H9 (cell line): Measurements from ENCODE around the gene TMA7B. TPM values are rescaled to one million over a fixed set of nuclear protein-coding genes. Genes with fewer than 3 reads are reported as not detected.

Experiments
- DNase-seq: peaks from one replicate; pipeline ENCODE4 v3.0.0-alpha.2; 2017
- H2AFZ ChIP-seq: one replicate; pipeline ENCODE4 v1.6.1; 2013; ENCODE audit warnings: mild to moderate bottlenecking, low read length, control low read depth, moderate library complexity
- H2AK5ac ChIP-seq: 2 replicates; pipeline ENCODE4 v1.6.1; 2013; ENCODE audit warnings: low read length, control low read depth, mixed read lengths; ENCODE audit not compliant: insufficient read length
- H2BK120ac ChIP-seq: one replicate; pipeline ENCODE4 v1.6.1; 2013; ENCODE audit warnings: low read depth, mild to moderate bottlenecking, low read length, control low read depth, inconsistent platforms; ENCODE audit not compliant: poor library complexity, severe bottlenecking
- H2BK12ac ChIP-seq: 2 replicates; pipeline ENCODE4 v1.6.1; 2013; ENCODE audit warnings: low read length, control low read depth, mixed read lengths, low read depth; ENCODE audit not compliant: insufficient read length
- H2BK15ac ChIP-seq: 2 replicates; pipeline ENCODE4 v1.6.1; 2013; ENCODE audit warnings: low read depth, low read length, control low read depth
- H2BK20ac ChIP-seq: one replicate; pipeline ENCODE4 v1.6.1; 2013; ENCODE audit warnings: low read depth, mild to moderate bottlenecking, low read length, control low read depth, inconsistent platforms; ENCODE audit not compliant: poor library complexity, severe bottlenecking
- H2BK5ac ChIP-seq: 2 replicates; pipeline ENCODE4 v1.6.1; 2013; ENCODE audit warnings: low read length, control low read depth, mixed read lengths; ENCODE audit not compliant: insufficient read length
- H3K14ac ChIP-seq: 2 replicates; pipeline ENCODE4 v1.6.1; 2013; ENCODE audit warnings: low read length, control low read depth; ENCODE audit not compliant: insufficient read depth
- H3K18ac ChIP-seq: 2 replicates; pipeline ENCODE4 v1.6.1; 2013; ENCODE audit warnings: low read depth, mild to moderate bottlenecking, mixed read lengths, low read length, control low read depth; ENCODE audit not compliant: insufficient read length
- H3K23ac ChIP-seq: 2 replicates; pipeline ENCODE4 v1.6.1; 2013; ENCODE audit warnings: low read length, control low read depth, mixed read lengths, low read depth; ENCODE audit not compliant: insufficient read length
- H3K23me2 ChIP-seq: 2 replicates; pipeline ENCODE4 v1.6.1; 2013; ENCODE audit warnings: low read depth, mild to moderate bottlenecking, mixed read lengths, low read length, control low read depth; ENCODE audit not compliant: insufficient read length, poor library complexity, severe bottlenecking
- H3K27ac ChIP-seq: 2 replicates; pipeline ENCODE4 v1.5.1; 2013; ENCODE audit warnings: low read length, control low read depth, mixed read lengths, low read depth; ENCODE audit not compliant: insufficient read length
- H3K27me3 ChIP-seq: 2 replicates; pipeline ENCODE4 v1.6.1; 2013; ENCODE audit warnings: low read length, control low read depth, inconsistent platforms; ENCODE audit not compliant: insufficient read depth
- H3K4ac ChIP-seq: 2 replicates; pipeline ENCODE4 v1.6.1; 2013; ENCODE audit warnings: low read depth, mild to moderate bottlenecking, control low read depth, inconsistent platforms, low read length, moderate library complexity
- H3K4me1 ChIP-seq: 2 replicates; pipeline ENCODE4 v1.6.1; 2013; ENCODE audit warnings: low read length, control low read depth, inconsistent platforms; ENCODE audit not compliant: insufficient read depth
- H3K4me2 ChIP-seq: 2 replicates; pipeline ENCODE4 v1.6.1; 2013; ENCODE audit warnings: low read length, control low read depth, mixed read lengths; ENCODE audit not compliant: insufficient read length, insufficient read depth
- H3K56ac ChIP-seq: 2 replicates; pipeline ENCODE4 v1.6.1; 2013; ENCODE audit warnings: low read depth, mild to moderate bottlenecking, mixed read lengths, low read length, control low read depth; ENCODE audit not compliant: insufficient read length
- H3K79me1 ChIP-seq: 2 replicates; pipeline ENCODE4 v1.6.1; 2013; ENCODE audit warnings: low read depth, mild to moderate bottlenecking, moderate library complexity, low read length, control low read depth, inconsistent platforms; ENCODE audit not compliant: insufficient read depth, poor library complexity, severe bottlenecking
- H3K79me2 ChIP-seq: 2 replicates; pipeline ENCODE4 v1.6.1; 2013; ENCODE audit warnings: low read length, control low read depth, inconsistent platforms; ENCODE audit not compliant: insufficient read depth
- H3K9ac ChIP-seq: 2 replicates; pipeline ENCODE4 v1.6.1; 2013; ENCODE audit warnings: low read length, control low read depth, mixed read lengths; ENCODE audit not compliant: insufficient read length; ENCODE audit errors: extremely low read depth
- H3K9me3 ChIP-seq: one replicate; pipeline ENCODE4 v1.6.1; 2013; ENCODE audit warnings: low read depth, low read length, inconsistent platforms; ENCODE audit not compliant: control insufficient read depth
- H3T11ph ChIP-seq: one replicate; pipeline ENCODE4 v1.6.1; 2013; ENCODE audit warnings: mild to moderate bottlenecking, low read length, control low read depth, inconsistent platforms
- H4K20me1 ChIP-seq: one replicate; pipeline ENCODE4 v1.6.1; 2013; ENCODE audit not compliant: control insufficient read depth, insufficient read length, insufficient read depth
- H4K5ac ChIP-seq: 2 replicates; pipeline ENCODE4 v1.6.1; 2013; ENCODE audit warnings: low read depth, mild to moderate bottlenecking, mixed read lengths, low read length, control low read depth; ENCODE audit not compliant: insufficient read length
- H4K8ac ChIP-seq: replicated peaks from 2 replicates; pipeline ENCODE4 v1.6.1; 2013; ENCODE audit warnings: low read length, control low read depth, mixed read lengths, low read depth; ENCODE audit not compliant: insufficient read length
- H4K91ac ChIP-seq: 2 replicates; pipeline ENCODE4 v1.6.1; 2013; ENCODE audit warnings: low read depth, mild to moderate bottlenecking, moderate library complexity, mixed read lengths, low read length, control low read depth; ENCODE audit not compliant: insufficient read length
- H3K27ac Mint-ChIP-seq, 3 experiments: 2 replicates in 2 of 3; 3 replicates in 1 of 3; pipeline ENCODE4 v1.8.0; 2020 to 2021; ENCODE audit warnings: mixed read lengths in 3 of 3, mild to moderate bottlenecking in 1 of 3, moderate library complexity in 1 of 3
- H3K27me3 Mint-ChIP-seq: 2 replicates; pipeline ENCODE4 v1.8.0; 2021; ENCODE audit warnings: low read depth, mild to moderate bottlenecking, moderate library complexity, mixed read lengths
- H3K36me3 Mint-ChIP-seq, 3 experiments: 2 replicates in 2 of 3; 3 replicates in 1 of 3; pipeline ENCODE4 v1.8.0; 2020 to 2021; ENCODE audit warnings: low read depth in 3 of 3, mixed read lengths in 3 of 3; ENCODE audit not compliant: insufficient read depth in 1 of 3
- H3K4me1 Mint-ChIP-seq, 2 experiments: 2 replicates each; pipeline ENCODE4 v1.8.0; 2020; ENCODE audit warnings: mixed read lengths in 2 of 2
- H3K4me3 Mint-ChIP-seq, 2 experiments: 2 replicates in 1 of 2; 3 replicates in 1 of 2; pipeline ENCODE4 v1.8.0; 2020 to 2021; ENCODE audit warnings: mild to moderate bottlenecking in 2 of 2, mixed read lengths in 2 of 2, moderate library complexity in 1 of 2
- H3K9me3 Mint-ChIP-seq, 2 experiments: 2 replicates in 1 of 2; 3 replicates in 1 of 2; pipeline ENCODE4 v1.8.0; 2020; ENCODE audit warnings: mild to moderate bottlenecking in 2 of 2, mixed read lengths in 2 of 2, moderate library complexity in 1 of 2
- CTCF ChIP-seq: fragments of 200-600 bp; sonication (generic); conservative IDR thresholded peaks from 3 replicates; pipeline ENCODE4 v1.8.0; 2021; ENCODE audit warnings: antibody characterized with exemption, mild to moderate bottlenecking
- WGBS: extraction: QIAGEN DNeasy Blood & Tissue Kit; methylation state at CpG from one replicate; pipeline ENCODE4 v1.1.7; 2013; ENCODE audit warnings: missing lambda C conversion rate, low lambda C conversion rate, mixed read lengths; ENCODE audit not compliant: insufficient read length; ENCODE audit errors: extremely low coverage; 5-methylcytosine and 5-hydroxymethylcytosine counted together
- total RNA-seq: library from RNA; stranded (reverse); gene quantifications from 2 replicates; pipeline ENCODE4 v1.2.1, GENCODE V29; 2021

TMA7B gene
- total RNA-seq, 1 experiment from 2014 or later = not detected

- no peak overlapping the region for H3T11ph ChIP-seq
- H3K79me2 ChIP-seq = no peaks in the 10 kb centered on the region
- no peak overlapping the region for H4K5ac ChIP-seq
- no peak overlapping the region for H4K91ac ChIP-seq
- H4K8ac ChIP-seq = no peak overlapping the region
- WGBS = no CpG with 5 or more reads among the region's 4 CpGs
- no peaks in the 10 kb centered on the region for H3K9me3 Mint-ChIP-seq
- peaks cover 30 to 34% of the 10 kb centered on the region in 2 experiments for H3K4me1 Mint-ChIP-seq
- no peak overlapping the region for H2BK120ac ChIP-seq
- no peak for DNase-seq
- H3K14ac ChIP-seq = no peak overlapping the region
- no peaks in the 10 kb centered on the region for H3K9me3 ChIP-seq
- 0 out of 2 replicates have a peak, but pooled peaks cover 3% of the 10 kb centered on the region for H3K4me1 ChIP-seq
- H3K9ac ChIP-seq = no peak overlapping the region
- H3K4me3 Mint-ChIP-seq = no peak overlapping the region
- H3K36me3 Mint-ChIP-seq = no peaks in the 10 kb centered on the region; a peak in 1 of 7 replicates
- TF ChIP-seq CTCF = no peak
- no peak overlapping the region for H2AK5ac ChIP-seq
- no peak overlapping the region for H2BK5ac ChIP-seq
- no peak overlapping the region for H3K27ac Mint-ChIP-seq
- H4K20me1 ChIP-seq = no peaks in the 10 kb centered on the region
- no peak overlapping the region for H3K56ac ChIP-seq
- no peak overlapping the region for H2BK20ac ChIP-seq
- no peak overlapping the region for H2BK12ac ChIP-seq
- no peak overlapping the region for H2AFZ ChIP-seq
- H3K18ac ChIP-seq = no peak overlapping the region
- H3K27me3 ChIP-seq = no peaks in the 10 kb centered on the region
- H3K23me2 ChIP-seq = no peaks in the 10 kb centered on the region
- no peaks in the 10 kb centered on the region for H3K79me1 ChIP-seq
- no peak overlapping the region for H3K27ac ChIP-seq
- no peak overlapping the region for H3K4me2 ChIP-seq
- H3K4ac ChIP-seq = no peak overlapping the region
- no peak overlapping the region for H3K23ac ChIP-seq
- peaks cover 7% of the 10 kb centered on the region for H3K27me3 Mint-ChIP-seq
- no peak overlapping the region for H2BK15ac ChIP-seq
Observed at GRCh38 chr22:39954584-39955055, 5.6 kb upstream of the TMA7B start.
